Nucleus accumbens (tissue), 56 donors: ENCODE measurements around the gene ACSL4.
"Not testable (repeated sequence)": the region's sequence is repeated elsewhere in the genome, so short reads cannot be mapped to it uniquely, and the experiment has no call there.

Source experiments
- DNase-seq, 56 donors: peaks; one replicate each; lab custom pipeline; 2025; lab: John Stamatoyannopoulos, UW

ACSL4 gene

GRCh38 chrX:109679820-109680219, 53.2 kb downstream of the ACSL4 start:
- DNase-seq, result no peak

GRCh38 chrX:109672239-109672638, 60.8 kb downstream of the ACSL4 start:
- DNase-seq, result no peak

- DNase-seq, result not testable (repeated sequence)
These were observed 61.9 kb downstream of the ACSL4 start for GRCh38 chrX:109671170-109671569.

GRCh38 chrX:109667986-109668385, 65.1 kb downstream of the ACSL4 start:
- DNase-seq, result no peak

GRCh38 chrX:109660435-109661143, 72.5 kb downstream of the ACSL4 start:
- no peak for DNase-seq

- DNase-seq, result no peak
These were observed 74.7 kb downstream of the ACSL4 start for GRCh38 chrX:109658391-109658790.

GRCh38 chrX:109657364-109657763, 75.7 kb downstream of the ACSL4 start:
- not testable (repeated sequence) for DNase-seq

- no peak for DNase-seq
These were observed 76.3 kb downstream of the ACSL4 start for GRCh38 chrX:109656774-109657173.

- DNase-seq, result no peak
These were observed 77.4 kb downstream of the ACSL4 start for GRCh38 chrX:109655502-109656201.

GRCh38 chrX:109654516-109655109, 78.4 kb downstream of the ACSL4 start:
- DNase-seq, result no peak

GRCh38 chrX:109644671-109645070, 88.4 kb downstream of the ACSL4 start:
- not testable (repeated sequence) for DNase-seq

- DNase-seq, result no peak
These were observed 89.4 kb downstream of the ACSL4 start for GRCh38 chrX:109643687-109644086.

- DNase-seq, result no peak
These were observed 94.9 kb downstream of the ACSL4 start for GRCh38 chrX:109638158-109638557.

GRCh38 chrX:109637477-109637876, 95.6 kb downstream of the ACSL4 start:
- not testable (repeated sequence) for DNase-seq

- no peak for DNase-seq
These were observed 97.9 kb downstream of the ACSL4 start for GRCh38 chrX:109635146-109635545.

GRCh38 chrX:109632906-109633504, 100.1 kb downstream of the ACSL4 start:
- peak in 7 of 56 donors; percentile 0 to 6 (median 2) for DNase-seq

- DNase-seq, result peak in 9 of 56 donors; percentile 0 to 6 (median 1)
These were observed 103.7 kb downstream of the ACSL4 start for GRCh38 chrX:109629310-109629709.

GRCh38 chrX:109626637-109627036, 106.4 kb downstream of the ACSL4 start:
- no peak for DNase-seq

- DNase-seq, result peak in 23 of 56 donors; percentile 1 to 27 (median 7)
These were observed 108.1 kb downstream of the ACSL4 start, which contains the start of gene KCNE5 for GRCh38 chrX:109624641-109625616. Gene KCNE5, minus strand, starts transcription at chrX:109625172. Its CDS starts 152 bp downstream, at chrX:109625020.

- DNase-seq, result peak in 24 of 56 donors; percentile 0 to 61 (median 12)
These were observed 109.1 kb downstream of the ACSL4 start for GRCh38 chrX:109623997-109624396.
